ENCODE results near the gene GYS1. TPM values are rescaled to one million over a fixed set of nuclear protein-coding genes. Genes with fewer than 3 reads are reported as not detected.
"Not testable (repeated sequence)": the region's sequence is repeated elsewhere in the genome, so short reads cannot be mapped to it uniquely, and the experiment has no call there.

Gene GYS1
- total RNA-seq, 2 experiments from 2014 or later = 42.2 to 47.6 TPM

GRCh38 chr19:48946463-48947257 lies 46.4 kb downstream of the GYS1 start:
- no peak for DNase-seq
- Mint-ChIP-seq H3K9me3 (peaks cover 5% of the 10 kb centered on the region), H3K4me3 (no peak overlapping the region), H3K4me1 (ENCODE audit: low read depth) (no peaks in the 10 kb centered on the region), H3K27ac (no peak overlapping the region), H3K27me3 (no peaks in the 10 kb centered on the region), H3K36me3 (peaks cover 1% of the 10 kb centered on the region)
- intact Hi-C loops (cut with micrococcal nuclease) = no loop called here
- ChIA-PET CTCF (no interaction called here), POLR2A (no interaction called here)

- Mint-ChIP-seq H3K9me3 (peaks cover 9% of the 10 kb centered on the region), H3K4me3 (no peak overlapping the region), H3K36me3 (peaks cover 4% of the 10 kb centered on the region), H3K27ac (no peak overlapping the region), H3K4me1 (ENCODE audit: low read depth) (no peaks in the 10 kb centered on the region), H3K27me3 (no peaks in the 10 kb centered on the region)
- no peak for DNase-seq
- ChIA-PET POLR2A (no interaction called here), CTCF (no interaction called here)
- intact Hi-C loops (cut with micrococcal nuclease) = no loop called here
Measured at GRCh38 chr19:48945817-48946216, 47.3 kb downstream of the GYS1 start.

DNA sequence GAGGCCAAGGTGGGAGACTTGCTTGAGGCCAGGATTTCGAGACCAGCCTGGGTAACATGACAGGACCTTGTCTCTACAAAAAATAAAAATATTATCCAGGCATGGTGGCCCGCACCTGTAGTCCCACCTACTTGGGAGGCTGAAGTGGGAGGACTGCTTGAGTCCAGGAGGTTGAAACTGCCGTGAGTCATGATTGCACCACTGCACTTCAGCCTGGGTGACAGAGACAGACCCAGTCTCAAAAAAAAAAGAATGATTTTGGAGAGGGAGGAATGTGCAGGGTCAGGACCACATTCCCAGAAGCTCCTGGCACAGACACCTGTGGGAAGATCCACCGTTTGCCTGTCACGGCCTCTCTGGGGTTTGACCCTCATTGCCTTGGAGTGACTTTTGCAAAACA lies 47.7 kb downstream of the GYS1 start:
- Mint-ChIP-seq H3K4me1 (ENCODE audit: low read depth) (no peaks in the 10 kb centered on the region), H3K36me3 (peaks cover 4% of the 10 kb centered on the region), H3K27me3 (no peaks in the 10 kb centered on the region), H3K27ac (no peak overlapping the region), H3K4me3 (no peak overlapping the region), H3K9me3 (peaks cover 9% of the 10 kb centered on the region)
- no peak for DNase-seq
- ChIA-PET CTCF (no interaction called here), POLR2A (no interaction called here)
- intact Hi-C loops (cut with micrococcal nuclease) = no loop called here

- H3K4me3 Mint-ChIP-seq = no peak overlapping the region
- H3K9me3 Mint-ChIP-seq = peaks cover 7% of the 10 kb centered on the region
- no peaks in the 10 kb centered on the region for H3K4me1 Mint-ChIP-seq (ENCODE audit: low read depth)
- intact Hi-C loops (cut with micrococcal nuclease) = no loop called here
- ChIA-PET POLR2A (no interaction called here), CTCF (interaction anchor here (1.4 kb wide), 1 partner anchor 56 kb away, joined by 4 read pairs; no protein-coding TSS in a partner anchor)
- DNase-seq = no peak
- no peak overlapping the region for H3K27ac Mint-ChIP-seq
- H3K27me3 Mint-ChIP-seq = no peaks in the 10 kb centered on the region
- H3K36me3 Mint-ChIP-seq = peaks cover 2% of the 10 kb centered on the region
Measured at GRCh38 chr19:48943081-48943480, 50.0 kb downstream of the GYS1 start.

- no peaks in the 10 kb centered on the region for H3K4me1 Mint-ChIP-seq (ENCODE audit: low read depth)
- peaks cover 2% of the 10 kb centered on the region for H3K36me3 Mint-ChIP-seq
- H3K9me3 Mint-ChIP-seq = peaks cover 4% of the 10 kb centered on the region
- ChIA-PET CTCF (interaction anchor here (0.6 to 1.9 kb wide), 2 partner anchors 29 to 153 kb away, joined by 3 to 9 read pairs; no protein-coding TSS in a partner anchor), POLR2A (no interaction called here)
- no peak for DNase-seq
- no peaks in the 10 kb centered on the region for H3K27me3 Mint-ChIP-seq
- intact Hi-C loops (cut with micrococcal nuclease) = no loop called here
- no peak overlapping the region for H3K27ac Mint-ChIP-seq
- no peak overlapping the region for H3K4me3 Mint-ChIP-seq
Measured at GRCh38 chr19:48940902-48941301, 52.2 kb downstream of the GYS1 start.

- ChIA-PET POLR2A (no interaction called here), CTCF (no interaction called here)
- peaks cover 2% of the 10 kb centered on the region for H3K36me3 Mint-ChIP-seq
- intact Hi-C loops (cut with micrococcal nuclease) = no loop called here
- no peak for DNase-seq
- H3K9me3 Mint-ChIP-seq = peaks cover 4% of the 10 kb centered on the region
- peaks cover 9% of the 10 kb centered on the region for H3K4me1 Mint-ChIP-seq (ENCODE audit: low read depth)
- H3K27ac Mint-ChIP-seq = no peak overlapping the region
- H3K27me3 Mint-ChIP-seq = no peaks in the 10 kb centered on the region
- H3K4me3 Mint-ChIP-seq = no peak overlapping the region
Measured at GRCh38 chr19:48938256-48938655, 54.9 kb downstream of the GYS1 start.

GRCh38 chr19:48935864-48936263 lies 57.2 kb downstream of the GYS1 start:
- Mint-ChIP-seq H3K4me3 (no peak overlapping the region), H3K9me3 (peaks cover under 1% of the 10 kb centered on the region), H3K36me3 (peaks cover under 1% of the 10 kb centered on the region), H3K27me3 (no peaks in the 10 kb centered on the region), H3K27ac (no peak overlapping the region), H3K4me1 (ENCODE audit: low read depth) (peaks cover 10% of the 10 kb centered on the region)
- POLR2A ChIA-PET = no interaction called here
- DNase-seq = no peak
- intact Hi-C loops (cut with micrococcal nuclease) = no loop called here
- CTCF ChIA-PET = no interaction called here

- Mint-ChIP-seq H3K4me1 (ENCODE audit: low read depth) (peaks cover 10% of the 10 kb centered on the region), H3K27me3 (no peaks in the 10 kb centered on the region), H3K36me3 (no peaks in the 10 kb centered on the region), H3K4me3 (no peak overlapping the region), H3K9me3 (no peaks in the 10 kb centered on the region), H3K27ac (no peak overlapping the region)
- no peak for DNase-seq
- CTCF ChIA-PET = no interaction called here
- POLR2A ChIA-PET = no interaction called here
- intact Hi-C loops (cut with micrococcal nuclease) = no loop called here
Measured at GRCh38 chr19:48934837-48935236, 58.3 kb downstream of the GYS1 start.

- Mint-ChIP-seq H3K4me3 (peak within 1 kb of the TSS; percentile 78), H3K9me3 (no peaks in the 10 kb centered on the region), H3K27me3 (no peaks in the 10 kb centered on the region), H3K36me3 (no peaks in the 10 kb centered on the region), H3K27ac (peak within 1 kb of the TSS; percentile 69), H3K4me1 (ENCODE audit: low read depth) (peaks cover 10% of the 10 kb centered on the region)
- ChIA-PET CTCF (interaction anchor here (1.0 to 2.1 kb wide), 3 partner anchors 37 to 146 kb away, joined by 3 to 11 read pairs (median 3); no protein-coding TSS in a partner anchor), POLR2A (interaction anchor here (1.0 to 1.1 kb wide), 2 partner anchors 31 to 60 kb away, joined by 3 read pairs; partner anchors contain the start of genes GYS1 and RUVBL2)
- intact Hi-C loops (cut with micrococcal nuclease) = loop anchor here (1.0 to 2.0 kb wide), 2 partner anchors 33 to 37 kb away; partner anchors contain the start of gene NUCB1
- DNase-seq = peak; percentile 89
Measured at GRCh38 chr19:48933382-48933932, 59.7 kb downstream of the GYS1 start, which contains the start of gene DHDH. DHDH (plus strand) TSS chr19:48933699; CDS start chr19:48933722, 23 bp downstream.

DNA sequence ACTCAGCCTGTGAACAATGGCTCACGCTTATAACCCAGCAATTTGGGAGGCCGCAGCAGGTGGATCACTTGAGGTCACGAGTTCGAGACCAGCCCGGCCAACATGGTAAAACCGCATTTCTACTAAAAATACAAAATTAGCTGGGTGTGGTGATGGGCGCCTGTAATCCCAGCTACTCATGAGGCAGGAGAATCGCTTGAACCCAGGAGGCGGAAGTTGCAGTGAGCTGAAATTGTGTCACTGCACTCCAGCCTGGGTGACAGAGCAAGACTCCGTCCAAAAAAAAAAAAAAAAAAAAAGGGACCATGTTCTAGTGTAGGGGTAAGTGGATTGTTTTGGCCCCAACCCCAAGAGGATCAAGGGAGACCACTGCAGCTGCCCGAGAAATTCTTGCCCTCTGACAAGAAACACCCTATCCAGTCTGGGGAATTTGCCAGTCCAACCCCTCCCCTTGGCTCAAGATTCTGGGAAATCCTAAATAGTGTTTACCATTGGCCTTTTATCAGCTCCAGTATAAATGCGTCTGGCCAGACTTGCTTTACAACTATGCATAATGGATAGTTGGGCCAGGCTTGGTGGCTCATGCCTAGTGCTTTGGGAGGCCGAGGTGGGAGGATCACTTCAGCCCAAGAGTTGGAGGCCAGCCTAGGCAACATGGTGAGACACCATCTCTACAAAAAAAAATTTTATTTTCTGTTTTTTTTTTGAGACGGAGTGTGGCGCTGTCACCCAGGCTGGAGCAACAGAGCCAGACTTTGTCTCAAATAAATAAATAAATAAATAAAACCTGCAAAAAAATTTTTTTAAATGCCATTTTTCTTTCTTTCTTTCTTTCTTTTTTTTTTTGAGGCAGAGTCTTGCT lies 64.7 kb downstream of the GYS1 start:
- H3K9me3 Mint-ChIP-seq = no peaks in the 10 kb centered on the region
- peaks cover 6% of the 10 kb centered on the region for H3K4me1 Mint-ChIP-seq (ENCODE audit: low read depth)
- ChIA-PET POLR2A (interaction anchor here (1.0 kb wide), 1 partner anchor 8 kb away, joined by 3 read pairs; no protein-coding TSS in a partner anchor), CTCF (no interaction called here)
- H3K4me3 Mint-ChIP-seq = no peak overlapping the region
- DNase-seq = no peak
- no peaks in the 10 kb centered on the region for H3K36me3 Mint-ChIP-seq
- intact Hi-C loops (cut with micrococcal nuclease) = no loop called here
- no peaks in the 10 kb centered on the region for H3K27me3 Mint-ChIP-seq
- H3K27ac Mint-ChIP-seq = no peak overlapping the region

GRCh38 chr19:48927692-48928091 lies 65.4 kb downstream of the GYS1 start:
- H3K9me3 Mint-ChIP-seq; POLR2A ChIA-PET; H3K4me3 Mint-ChIP-seq; H3K36me3 Mint-ChIP-seq; H3K4me1 Mint-ChIP-seq (ENCODE audit: low read depth); intact Hi-C loops (cut with micrococcal nuclease); DNase-seq; H3K27ac Mint-ChIP-seq; H3K27me3 Mint-ChIP-seq; CTCF ChIA-PET: not testable (repeated sequence)

DNA sequence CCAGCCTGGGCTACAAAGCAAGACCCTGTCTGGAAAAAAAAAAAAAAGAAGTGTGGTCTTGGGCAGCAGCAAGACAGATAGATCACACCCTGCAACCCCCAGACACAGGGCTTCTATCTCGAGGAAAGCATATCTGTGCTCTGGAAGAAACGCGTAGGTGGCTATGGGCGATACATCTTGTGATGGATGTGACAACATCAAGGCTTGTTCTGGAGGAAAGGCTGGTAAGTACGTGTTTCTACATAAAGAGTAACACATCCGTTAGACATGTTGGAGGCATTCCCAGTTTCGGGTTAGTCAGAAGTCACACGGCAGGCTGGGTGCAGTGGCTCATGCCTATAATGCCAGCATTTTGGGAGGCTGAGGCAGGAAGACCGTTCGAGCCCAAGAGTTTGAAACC lies 66.2 kb downstream of the GYS1 start:
- DNase-seq = peak; percentile 54
- Mint-ChIP-seq H3K4me1 (ENCODE audit: low read depth) (peaks cover 4% of the 10 kb centered on the region), H3K36me3 (peaks cover 5% of the 10 kb centered on the region), H3K27me3 (no peaks in the 10 kb centered on the region), H3K27ac (peak overlapping the region; percentile 49), H3K4me3 (no peak overlapping the region), H3K9me3 (no peaks in the 10 kb centered on the region)
- intact Hi-C loops (cut with micrococcal nuclease) = no loop called here
- POLR2A ChIA-PET = interaction anchor here (1.5 kb wide), 1 partner anchor 52 kb away, joined by 4 read pairs; no protein-coding TSS in a partner anchor
- CTCF ChIA-PET = no interaction called here
